ENCODE results near the gene SLC25A17. TPM values are rescaled to one million over a fixed set of nuclear protein-coding genes. Genes with fewer than 3 reads are reported as not detected.

The SLC25A17 gene
- total RNA-seq, 4 donors from 2014 or later, result 11.0 to 19.0 (median 15.5) TPM

DNA sequence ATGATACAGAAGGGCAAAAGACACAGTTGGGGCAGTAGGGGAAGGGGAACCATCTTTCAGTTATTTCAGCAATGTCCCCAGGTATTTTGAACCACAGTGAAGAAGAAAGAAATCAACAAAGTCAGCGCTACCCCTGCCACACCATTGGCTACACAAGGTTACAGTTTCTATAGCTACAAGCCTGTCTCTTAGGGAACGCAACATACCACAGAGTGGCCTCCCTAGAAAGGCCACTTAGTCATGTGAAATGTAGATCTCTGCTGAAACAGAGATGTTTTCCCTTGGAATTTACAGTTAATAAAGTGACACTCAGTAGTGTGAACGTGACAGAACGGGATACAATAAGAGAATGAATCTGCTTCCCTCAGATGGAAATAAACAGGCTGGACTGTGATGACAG is 85.2 kb downstream of the SLC25A17 start:
- peak overlapping the region in 3 of 4 donors; percentile 63 to 85 (median 80) for H3K27ac ChIP-seq
- H3K4me1 ChIP-seq, result peaks cover 8 to 65% (median 27%) of the 10 kb centered on the region in 3 donors
- no peak overlapping the region for H3K4me3 ChIP-seq
- no peaks in the 10 kb centered on the region for H3K9me3 ChIP-seq
- TF ChIP-seq, protein P1, sequence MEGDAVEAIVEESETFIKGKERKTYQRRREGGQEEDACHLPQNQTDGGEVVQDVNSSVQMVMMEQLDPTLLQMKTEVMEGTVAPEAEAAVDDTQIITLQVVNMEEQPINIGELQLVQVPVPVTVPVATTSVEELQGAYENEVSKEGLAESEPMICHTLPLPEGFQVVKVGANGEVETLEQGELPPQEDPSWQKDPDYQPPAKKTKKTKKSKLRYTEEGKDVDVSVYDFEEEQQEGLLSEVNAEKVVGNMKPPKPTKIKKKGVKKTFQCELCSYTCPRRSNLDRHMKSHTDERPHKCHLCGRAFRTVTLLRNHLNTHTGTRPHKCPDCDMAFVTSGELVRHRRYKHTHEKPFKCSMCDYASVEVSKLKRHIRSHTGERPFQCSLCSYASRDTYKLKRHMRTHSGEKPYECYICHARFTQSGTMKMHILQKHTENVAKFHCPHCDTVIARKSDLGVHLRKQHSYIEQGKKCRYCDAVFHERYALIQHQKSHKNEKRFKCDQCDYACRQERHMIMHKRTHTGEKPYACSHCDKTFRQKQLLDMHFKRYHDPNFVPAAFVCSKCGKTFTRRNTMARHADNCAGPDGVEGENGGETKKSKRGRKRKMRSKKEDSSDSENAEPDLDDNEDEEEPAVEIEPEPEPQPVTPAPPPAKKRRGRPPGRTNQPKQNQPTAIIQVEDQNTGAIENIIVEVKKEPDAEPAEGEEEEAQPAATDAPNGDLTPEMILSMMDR (IDR thresholded peaks at IDR 0.05), result no peak
- H3K27me3 ChIP-seq, result no peaks in the 10 kb centered on the region
- H3K36me3 ChIP-seq, result no peaks in the 10 kb centered on the region
- WGBS, 2 donors, result 85 to 91% methylated on average over 4 of the region's 4 CpGs
- no peak for DNase-seq
- intact Hi-C loops (cut with DNase I), result no loop called here

DNA sequence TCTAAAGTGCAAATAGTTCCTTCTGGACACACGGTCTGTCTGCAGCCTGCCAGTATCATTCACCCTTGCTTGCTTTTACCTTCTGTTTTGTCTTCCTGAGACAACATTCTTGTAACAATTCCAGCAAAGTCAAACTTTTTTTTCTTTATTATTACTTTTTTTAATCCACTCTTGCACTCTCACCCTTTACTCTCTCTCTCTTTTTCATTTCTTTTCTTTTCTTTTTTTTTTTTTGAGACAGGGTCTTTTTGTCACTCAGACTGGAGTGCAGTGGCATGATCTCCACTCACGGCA is 86.2 kb downstream of the SLC25A17 start:
- Histone ChIP-seq H3K4me3 (no peak overlapping the region), H3K27ac (peak overlapping the region; percentile 63 to 85 (median 82)), H3K9me3 (no peaks in the 10 kb centered on the region), H3K27me3 (no peaks in the 10 kb centered on the region), H3K36me3 (no peaks in the 10 kb centered on the region), H3K4me1 (peaks cover 8 to 74% (median 36%) of the 10 kb centered on the region in 3 donors)
- no peak for TF ChIP-seq POLR2A (IDR thresholded peaks at IDR 0.05)
- TF ChIP-seq, protein P1 (IDR thresholded peaks at IDR 0.05), result no peak
- no peak for DNase-seq
- intact Hi-C loops (cut with DNase I), result no loop called here
- 16 to 18% methylated on average over 2 of the region's 2 CpGs for WGBS, 2 donors

DNA sequence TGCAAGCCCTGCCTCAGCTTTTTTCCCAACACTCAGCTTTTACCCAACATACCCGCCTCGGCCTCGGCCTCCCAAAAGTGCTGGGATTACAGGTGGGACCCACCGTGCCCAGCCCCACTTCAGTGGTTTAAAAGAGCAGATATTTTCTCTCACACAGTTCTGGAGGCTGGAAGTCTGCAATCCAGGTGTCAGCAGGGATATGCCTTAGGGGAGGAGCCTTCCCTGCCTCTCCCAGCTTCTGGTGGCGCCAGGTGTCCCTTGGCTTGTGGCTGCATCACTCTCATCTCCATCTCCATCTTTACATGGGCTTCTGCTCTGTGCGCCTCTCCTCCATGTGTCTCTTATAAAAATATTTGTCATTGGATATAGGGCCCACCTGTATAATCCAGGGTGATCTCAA is 89.9 kb downstream of the SLC25A17 start:
- 70 to 90% methylated on average over 6 of the region's 6 CpGs for WGBS, 2 donors
- intact Hi-C loops (cut with DNase I), result no loop called here

DNA sequence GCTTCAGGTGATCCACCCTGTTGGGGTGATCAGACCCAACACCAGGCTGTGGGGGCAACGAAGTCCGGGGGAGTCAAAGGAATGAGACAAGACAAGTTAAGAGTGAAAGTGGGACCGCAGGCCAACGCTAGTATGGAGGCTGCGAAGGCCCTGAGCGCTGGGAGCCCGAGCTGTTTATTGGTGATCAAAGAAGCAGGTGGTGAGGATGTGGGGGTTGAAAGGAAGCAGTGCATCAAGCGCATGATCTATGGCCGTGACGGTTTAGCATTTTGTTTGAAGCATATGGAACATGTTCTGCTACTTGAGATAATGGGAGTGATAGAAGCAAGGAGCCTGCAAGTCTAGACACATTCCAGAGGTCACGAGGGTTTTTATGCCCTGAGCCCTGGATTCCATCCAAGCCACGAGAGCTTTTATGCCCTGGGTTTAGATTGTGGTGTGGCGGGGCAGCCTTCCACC is 90.4 kb downstream of the SLC25A17 start:
- Histone ChIP-seq H3K27me3 (no peaks in the 10 kb centered on the region), H3K27ac (peak overlapping the region; percentile 76 to 87 (median 84)), H3K4me3 (peak overlapping the region in 1 of 4 donors; percentile 21), H3K4me1 (peaks cover 8 to 71% (median 40%) of the 10 kb centered on the region in 3 donors), H3K9me3 (no peaks in the 10 kb centered on the region), H3K36me3 (no peaks in the 10 kb centered on the region)
- WGBS, 2 donors, result 27 to 45% methylated on average over 10 to 13 of the region's 13 CpGs
- no peak for DNase-seq
- intact Hi-C loops (cut with DNase I), result no loop called here
- TF ChIP-seq POLR2A (IDR thresholded peaks at IDR 0.05), result no peak
- TF ChIP-seq, protein P1 (IDR thresholded peaks at IDR 0.05), result no peak

More for the DNA sequence above, 89.9 kb downstream of the SLC25A17 start:
- H3K4me3 ChIP-seq, result no peak overlapping the region
- no peaks in the 10 kb centered on the region for H3K9me3 ChIP-seq
- H3K36me3 ChIP-seq, result no peaks in the 10 kb centered on the region
- DNase-seq, result no peak
- TF ChIP-seq, protein P1 (IDR thresholded peaks at IDR 0.05), result no peak
- TF ChIP-seq POLR2A (IDR thresholded peaks at IDR 0.05), result no peak
- peak overlapping the region; percentile 76 to 87 (median 84) for H3K27ac ChIP-seq
- H3K27me3 ChIP-seq, result no peaks in the 10 kb centered on the region
- H3K4me1 ChIP-seq, result peaks cover 8 to 77% (median 43%) of the 10 kb centered on the region in 3 donors

DNA sequence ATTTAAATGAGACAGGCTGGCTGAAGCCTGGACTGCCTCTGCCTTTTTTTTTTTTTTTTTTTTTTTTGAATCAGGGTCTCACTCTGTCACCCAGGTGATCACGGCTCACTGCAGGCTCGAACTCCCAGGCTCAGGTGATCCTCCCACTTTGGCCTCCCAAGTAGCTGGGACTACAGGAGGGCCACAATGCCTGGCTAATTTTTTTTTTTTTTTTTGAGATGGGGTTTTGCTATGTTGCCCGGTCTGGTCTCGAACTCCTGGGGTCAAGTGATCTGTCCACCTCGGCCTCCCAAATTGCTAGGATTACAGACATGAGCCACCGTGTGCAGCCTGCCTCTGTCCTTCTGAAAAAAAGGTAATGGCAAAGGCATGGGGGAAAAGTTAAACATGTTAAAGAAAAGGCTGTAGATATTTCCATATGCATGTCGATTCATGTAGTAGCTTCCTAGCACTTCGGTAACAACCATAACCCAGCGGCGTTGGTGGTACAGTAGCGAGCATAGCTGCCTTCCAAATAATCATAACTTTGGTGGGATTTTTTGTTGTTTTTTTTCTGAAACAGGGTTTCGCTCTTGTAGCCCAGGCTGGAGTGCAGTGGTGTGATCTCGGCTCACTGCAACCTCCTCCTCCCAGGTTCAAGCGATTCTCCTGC is 91.1 kb downstream of the SLC25A17 start:
- DNase-seq, result no peak
- Histone ChIP-seq H3K9me3 (no peaks in the 10 kb centered on the region), H3K4me1 (peaks cover 8 to 65% (median 33%) of the 10 kb centered on the region in 3 donors), H3K36me3 (no peaks in the 10 kb centered on the region), H3K4me3 (peak overlapping the region in 1 of 4 donors; percentile 21), H3K27ac (peak overlapping the region; percentile 76 to 87 (median 84)), H3K27me3 (no peaks in the 10 kb centered on the region)
- TF ChIP-seq, protein P1 (IDR thresholded peaks at IDR 0.05), result no peak
- TF ChIP-seq POLR2A (IDR thresholded peaks at IDR 0.05), result no peak
- WGBS, 2 donors, result 53 to 57% methylated on average over 12 to 14 of the region's 14 CpGs
- intact Hi-C loops (cut with DNase I), result no loop called here

All from esophagus squamous epithelium (tissue), 5 donors.